Lung (tissue), 12 donors: ENCODE measurements around the gene CEBPE. TPM values are rescaled to one million over a fixed set of nuclear protein-coding genes. Genes with fewer than 3 reads are reported as not detected.

ENCODE experiments used
- ATAC-seq: fragments of 200-7000 bp; cut with Tn5 transposase; one replicate; pipeline ENCODE4 v1.9.1; 2020; ENCODE audit warnings: moderate number of reproducible peaks; ENCODE audit not compliant: insufficient read depth, low FRiP score
- DNase-seq, 3 donors: peaks; one replicate each; pipeline ENCODE4 v3.0.0-alpha.2; 2013 to 2017
- H3K27ac ChIP-seq, 2 donors: one replicate each; pipeline ENCODE4 v1.5.1; 2013; ENCODE audit warnings: mild to moderate bottlenecking in 2 of 2, moderate library complexity in 2 of 2, control low read depth in 1 of 2, inconsistent platforms in 1 of 2, low read depth in 1 of 2, low read length in 1 of 2
- H3K27me3 ChIP-seq, 3 donors: one replicate each; pipeline ENCODE4 v1.5.1; 2013; ENCODE audit warnings: low read length in 2 of 3; ENCODE audit not compliant: control insufficient read depth in 3 of 3, insufficient read depth in 3 of 3
- H3K36me3 ChIP-seq, 4 donors: one replicate each; pipeline ENCODE4 v1.5.1; 2013; ENCODE audit warnings: low read length in 4 of 4, mild to moderate bottlenecking in 1 of 4, moderate library complexity in 1 of 4; ENCODE audit not compliant: control insufficient read depth in 4 of 4, insufficient read depth in 4 of 4
- H3K4me1 ChIP-seq, 5 donors: one replicate each; pipeline ENCODE4 v1.5.1; 2013; ENCODE audit warnings: low read length in 5 of 5, mild to moderate bottlenecking in 2 of 5, moderate library complexity in 1 of 5; ENCODE audit not compliant: control insufficient read depth in 5 of 5, insufficient read depth in 5 of 5
- H3K4me3 ChIP-seq: one replicate; pipeline ENCODE4 v1.5.1; 2013; ENCODE audit warnings: mild to moderate bottlenecking, control low read depth, moderate library complexity
- H3K9ac ChIP-seq, 2 donors: one replicate each; pipeline ENCODE4 v1.5.1; 2013; ENCODE audit warnings: low read length in 2 of 2, control low read depth in 1 of 2; ENCODE audit not compliant: insufficient read depth in 1 of 2
- H3K9me3 ChIP-seq, 4 donors: one replicate each; pipeline ENCODE4 v1.5.1; 2013; ENCODE audit warnings: low read length in 3 of 4, mild to moderate bottlenecking in 1 of 4, moderate library complexity in 1 of 4; ENCODE audit not compliant: control insufficient read depth in 4 of 4, insufficient read depth in 3 of 4
- CTCF ChIP-seq: IDR thresholded peaks from 2 replicates; pipeline ENCODE4 v1.5.1; 2012; ENCODE audit warnings: mild to moderate bottlenecking; ENCODE audit errors: control extremely low read depth, extremely low read depth
- WGBS, 2 donors: extraction: QIAGEN DNeasy Blood & Tissue Kit; methylation state at CpG; one replicate each; pipeline ENCODE4 v1.1.7; 2013; 5-methylcytosine and 5-hydroxymethylcytosine counted together
- polyA plus RNA-seq, 2 donors: library from polyadenylated mRNA; stranded (reverse); fragments of 200-250 nt; gene quantifications; one replicate each; pipeline ENCODE4 v1.2.1, GENCODE V29; 2013
- total RNA-seq, 2 donors: library from RNA; depleted of rRNA in 1 of 2; stranded (reverse); fragments of >200 nt in 1 of 2; gene quantifications; one replicate each; pipeline ENCODE4 v1.2.1, GENCODE V29; 2014 to 2021
- donor health status: control.
- donor health status: control.
- donor health status: Bipolar disorder and iron deficiency.
- donor health status: healthy.
- donor health status: DM: yes; HTN: yes; CAD: no.

Gene CEBPE
- total and polyA plus RNA-seq, 4 donors: 0.16 to 3.5 (median 0.67) TPM; not detected in 1

- WGBS, 2 donors: 68 to 76% methylated on average over 5 of the region's 5 CpGs
- ATAC-seq: no peak
- Histone ChIP-seq H3K27ac (peak overlapping the region in 1 of 2 donors; percentile 26), H3K36me3 (peaks cover 48 to 80% (median 52%) of the 10 kb centered on the region in 4 donors), H3K9ac (no peak overlapping the region), H3K4me1 (peaks cover 0 to 9% (median 5%) of the 10 kb centered on the region in 5 donors), H3K9me3 (no peaks in the 10 kb centered on the region), H3K27me3 (no peaks in the 10 kb centered on the region), H3K4me3 (no peak overlapping the region)
- peak; percentile 30 for TF ChIP-seq CTCF
- DNase-seq: peak in 2 of 3 donors; percentile 49 to 54
These were observed 42.2 kb downstream of the CEBPE start for GRCh38 chr14:23076785-23077408.

- ATAC-seq (no peak), DNase-seq (no peak)
- Histone ChIP-seq H3K27ac (no peak overlapping the region), H3K4me3 (no peak overlapping the region), H3K4me1 (peaks cover 0 to 19% (median 15%) of the 10 kb centered on the region in 5 donors), H3K9me3 (no peaks in the 10 kb centered on the region), H3K36me3 (peaks cover 38 to 63% (median 40%) of the 10 kb centered on the region in 4 donors), H3K27me3 (no peaks in the 10 kb centered on the region), H3K9ac (no peak overlapping the region)
- no peak for TF ChIP-seq CTCF
- WGBS, 2 donors: 94 to 100% methylated on average over 1 of the region's 1 CpG
These were observed 44.1 kb downstream of the CEBPE start for GRCh38 chr14:23074906-23075305.

GRCh38 chr14:23071921-23072539, 47.0 kb downstream of the CEBPE start:
- peak overlapping the region; percentile 3 to 88 for H3K9ac ChIP-seq
- 51 to 67% methylated on average over 5 of the region's 5 CpGs for WGBS, 2 donors
- H3K9me3 ChIP-seq: no peaks in the 10 kb centered on the region
- DNase-seq (no peak), ATAC-seq (peak; percentile 2)
- H3K4me1 ChIP-seq: peaks cover 0 to 36% (median 15%) of the 10 kb centered on the region in 5 donors
- H3K4me3 ChIP-seq: no peak overlapping the region
- H3K27ac ChIP-seq: peak overlapping the region; percentile 15 to 58
- peaks cover 25 to 50% (median 42%) of the 10 kb centered on the region in 4 donors for H3K36me3 ChIP-seq
- TF ChIP-seq CTCF: no peak
- no peaks in the 10 kb centered on the region for H3K27me3 ChIP-seq
